GM12878 (cell line): Measurements from ENCODE around the gene GAB1. TPM values are rescaled to one million over a fixed set of nuclear protein-coding genes. Genes with fewer than 3 reads are reported as not detected.

ENCODE experiments used
- CBX5 ChIP-seq: sonication (generic); IDR thresholded peaks from 2 replicates; pipeline ENCODE4 v1.6.1; 2016; ENCODE audit warnings: low read depth, moderate library complexity, mild to moderate bottlenecking, inconsistent platforms
- CEBPZ ChIP-seq: fragments of 150-350 bp; IDR thresholded peaks from 2 replicates; pipeline ENCODE4 v1.6.1; 2016; ENCODE audit warnings: low read depth, low read length
- CREB1 ChIP-seq: IDR thresholded peaks from 2 replicates; pipeline ENCODE4 v1.6.1; 2012; ENCODE audit warnings: low read depth, mild to moderate bottlenecking, inconsistent platforms
- GATAD2B ChIP-seq: fragments of 450-650 bp; conservative IDR thresholded peaks from 2 replicates; pipeline ENCODE4 v1.6.1; 2017; ENCODE audit warnings: low read depth, mild to moderate bottlenecking, moderate library complexity
- HCFC1 ChIP-seq: fragments of 150-350 bp; IDR thresholded peaks from 2 replicates; pipeline ENCODE4 v1.6.1; 2014; ENCODE audit warnings: low read length
- IRF3 ChIP-seq: fragments of 450-650 bp; IDR thresholded peaks from 2 replicates; pipeline ENCODE4 v1.6.1; 2014; ENCODE audit warnings: mild to moderate bottlenecking
- MXI1 ChIP-seq: fragments of 150-350 bp; IDR thresholded peaks from 2 replicates; pipeline ENCODE4 v1.6.1; 2011; ENCODE audit warnings: low read depth, mild to moderate bottlenecking, inconsistent platforms, low read length, improper control_type of control experiment
- MYB ChIP-seq: fragments of 150-350 bp; IDR thresholded peaks from 2 replicates; pipeline ENCODE4 v1.6.1; 2014; ENCODE audit warnings: mild to moderate bottlenecking, low read depth, low read length, borderline replicate concordance
- MYC ChIP-seq: IDR thresholded peaks from 2 replicates; pipeline ENCODE4 v1.6.1; 2011; ENCODE audit warnings: mild to moderate bottlenecking, low read length, moderate library complexity, inconsistent platforms; ENCODE audit not compliant: insufficient read depth, insufficient replicate concordance, insufficient read length, severe bottlenecking
- TCF12 ChIP-seq: IDR thresholded peaks from 2 replicates; pipeline ENCODE4 v1.6.1; 2011; ENCODE audit warnings: low read depth, mild to moderate bottlenecking, low read length
- polyA plus RNA-seq, 11 experiments: library from polyadenylated mRNA; depleted of rRNA in 4 of 11; unstranded in 6 of 11; stranded (reverse) in 5 of 11; fragments of >200 nt; fragmentation: Nextera tagmentation in 4 of 11; fragmentation: Illumina TruSeq in 1 of 11; extraction: Ambion mirVana in 4 of 11; extraction: Trizol in 1 of 11; gene quantifications; 1 replicate in 1 of 11; 2 replicates in 10 of 11; pipeline versions ENCODE4 v1.2.1 to v1.2.3, GENCODE V29; 2011 to 2016; ENCODE audit warnings: inconsistent platforms in 2 of 11, missing spikeins in 2 of 11, low read depth in 1 of 11
- total RNA-seq, 4 experiments: library from RNA; depleted of rRNA in 3 of 4; stranded (reverse); fragments of >200 nt in 3 of 4; fragmentation: Illumina TruSeq in 1 of 4; extraction: Trizol in 1 of 4; gene quantifications; 2 replicates each; pipeline versions ENCODE4 v1.2.1 to v1.2.3, GENCODE V29; 2013 to 2021
- TF ChIP-seq, protein P1 (sequence below): IDR thresholded peaks from 2 replicates; pipeline ENCODE4 v1.6.1; 2011; ENCODE audit warnings: low read depth, mild to moderate bottlenecking, low read length, moderate library complexity, borderline replicate concordance; ENCODE audit errors: extremely low read depth

GAB1 gene
- total and polyA plus RNA-seq, 10 of the 15 experiments (the other 5 are each of a cell fraction or from before 2014, with no cell fraction given), result 0.37 to 5.3 (median 3.2) TPM

GRCh38 chr4:143339497-143339896, 2.8 kb downstream of the GAB1 start (continued):
- TF ChIP-seq, protein P1, sequence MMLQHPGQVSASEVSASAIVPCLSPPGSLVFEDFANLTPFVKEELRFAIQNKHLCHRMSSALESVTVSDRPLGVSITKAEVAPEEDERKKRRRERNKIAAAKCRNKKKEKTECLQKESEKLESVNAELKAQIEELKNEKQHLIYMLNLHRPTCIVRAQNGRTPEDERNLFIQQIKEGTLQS, result no peak
- TF ChIP-seq MYB, result no peak
- no peak for TF ChIP-seq CEBPZ
- TF ChIP-seq IRF3, result no peak
- TF ChIP-seq CBX5, result no peak
- TF ChIP-seq GATAD2B, result no peak
- TF ChIP-seq HCFC1, result no peak
- no peak for TF ChIP-seq MYC
- TF ChIP-seq CREB1, result no peak
- TF ChIP-seq MXI1, result no peak
- no peak for TF ChIP-seq TCF12
